ENCODE data around the gene EPC2. TPM values are rescaled to one million over a fixed set of nuclear protein-coding genes. Genes with fewer than 3 reads are reported as not detected.

Gene EPC2
- total RNA-seq, 1 experiment from 2014 or later = 19.6 TPM

GRCh38 chr2:148764815-148765214, 120.3 kb downstream of the EPC2 start:
- no peak overlapping the region for H3K4me2 ChIP-seq (ENCODE audit: low read length)
- H3K9me3 ChIP-seq (ENCODE audit: control insufficient read depth in 1 of 2, insufficient read depth in 1 of 2, low read depth in 1 of 2, low read length in 2 of 2) = no peaks in the 10 kb centered on the region
- H3K79me2 ChIP-seq (ENCODE audit: insufficient read depth, low read length) = no peaks in the 10 kb centered on the region
- no peaks in the 10 kb centered on the region for H3K4me1 ChIP-seq (ENCODE audit: control insufficient read depth in 1 of 2, insufficient read depth in 2 of 2, low read length in 2 of 2)
- no peak for DNase-seq (ENCODE audit: low read depth, low spot score)
- ChIA-PET RAD21 (ENCODE audit: low non-redundant PET in 1 of 2, low total read pairs in 2 of 2, uncharacterized antibody in 2 of 2, unreplicated experiment in 2 of 2) (no interaction called here), CTCF (no interaction called here), POLR2A (no interaction called here)
- ATAC-seq = no peak
- H3K9ac ChIP-seq (ENCODE audit: low read length) = no peak overlapping the region
- no peaks in the 10 kb centered on the region for H4K20me1 ChIP-seq (ENCODE audit: insufficient read depth)
- H3K4me3 ChIP-seq (replicated peaks in 1 of 2; ENCODE audit: low read depth in 1 of 2, low read length in 2 of 2) = no peak overlapping the region
- no peaks in the 10 kb centered on the region for H3K36me3 ChIP-seq (ENCODE audit: control insufficient read depth in 1 of 2, insufficient read depth in 2 of 2, low read length in 2 of 2)
- BruUV-seq (replicated peaks) = no TSS peak
- H3K27me3 ChIP-seq (ENCODE audit: insufficient read depth, low read length) = no peaks in the 10 kb centered on the region
- TF ChIP-seq TCF7L2 (IDR thresholded peaks at IDR 0.05; ENCODE audit: borderline replicate concordance, extremely low read depth, insufficient read depth, insufficient read length) = no peak
- no peak for TF ChIP-seq ELF1 (IDR thresholded peaks at IDR 0.05; ENCODE audit: borderline replicate concordance, low read depth)
- TF ChIP-seq ZNF274 (IDR thresholded peaks at IDR 0.05; ENCODE audit: low read depth, low read length) = no peak
- no peak for TF ChIP-seq POLR2A (IDR thresholded peaks at IDR 0.05; ENCODE audit: borderline replicate concordance, extremely low read depth, insufficient read depth, insufficient read length)
- no peak for TF ChIP-seq CTCF (IDR thresholded peaks at IDR 0.05 in 2 of 3, conservative IDR thresholded peaks at IDR 0.05 in 1 of 3; ENCODE audit: borderline replicate concordance in 1 of 3, insufficient read depth in 1 of 3, low read depth in 2 of 3, low read length in 2 of 3)
- TF ChIP-seq JUND (IDR thresholded peaks at IDR 0.05) = no peak
- no peak for TF ChIP-seq SIN3A (IDR thresholded peaks at IDR 0.05; ENCODE audit: low read depth)
- no peak for TF ChIP-seq ZBTB33 (IDR thresholded peaks at IDR 0.05; ENCODE audit: extremely low read depth, insufficient replicate concordance, low read length)
- TF ChIP-seq CBX3 (IDR thresholded peaks at IDR 0.05; ENCODE audit: low read depth) = no peak
- TF ChIP-seq ZFX (IDR thresholded peaks at IDR 0.05) = no peak
- TF ChIP-seq EZH2phosphoT487 (IDR thresholded peaks at IDR 0.05; ENCODE audit: borderline replicate concordance) = no peak
- TF ChIP-seq MAX (IDR thresholded peaks at IDR 0.05) = no peak
- TF ChIP-seq FOSL1 (IDR thresholded peaks at IDR 0.05; ENCODE audit: low read depth) = no peak
- no peak for TF ChIP-seq POLR2AphosphoS5 (IDR thresholded peaks at IDR 0.05; ENCODE audit: low read depth, low read length)
- TF ChIP-seq REST (IDR thresholded peaks at IDR 0.05; ENCODE audit: low read depth) = no peak
- no peak for TF ChIP-seq SP1 (IDR thresholded peaks at IDR 0.05; ENCODE audit: low read depth)
- TF ChIP-seq YY1 (IDR thresholded peaks at IDR 0.05; ENCODE audit: extremely low read depth, insufficient replicate concordance, low read depth, low read length) = no peak
- TF ChIP-seq RAD21 (IDR thresholded peaks at IDR 0.05; ENCODE audit: low read depth) = no peak
- no peak for TF ChIP-seq EZH2 (IDR thresholded peaks at IDR 0.05)
- H3K9me2 ChIP-seq (ENCODE audit: insufficient read depth) = no peaks in the 10 kb centered on the region
- intact Hi-C loops (cut with micrococcal nuclease) = no loop called here
- no peak overlapping the region for H3K27ac ChIP-seq (ENCODE audit: low read depth, low read length)
- no peak overlapping the region for H2AFZ ChIP-seq (ENCODE audit: low read depth, low read length, poor library complexity, severe bottlenecking)

Measured in HCT116 (cell line).